ENCODE data around the gene SOX6. TPM values are rescaled to one million over a fixed set of nuclear protein-coding genes. Genes with fewer than 3 reads are reported as not detected.

SOX6 gene
- total and polyA plus RNA-seq, 2 experiments from 2014 or later = 0.03 to 0.66 TPM

GRCh38 chr11:16291729-16292128 lies 64.6 kb downstream of the SOX6 start:
- H3K4me2 ChIP-seq = no peak overlapping the region
- ATAC-seq = no peak
- no peaks in the 10 kb centered on the region for H3K9me3 Mint-ChIP-seq

GRCh38 chr11:16289541-16289940 lies 66.8 kb downstream of the SOX6 start:
- Mint-ChIP-seq H3K9me3 (no peaks in the 10 kb centered on the region), H3K27me3 (ENCODE audit: insufficient read depth, low read depth, poor library complexity) (no peaks in the 10 kb centered on the region), H3K4me1 (peaks cover 22% of the 10 kb centered on the region; the same call in 2 of the 3 replicates), H3K4me3 (no peak overlapping the region), H3K36me3 (ENCODE audit: low read depth) (no peaks in the 10 kb centered on the region), H3K27ac (no peak overlapping the region)
- Histone ChIP-seq H3K36me3 (ENCODE audit: insufficient read depth) (no peaks in the 10 kb centered on the region), H3F3A (replicated peaks; ENCODE audit: low read depth) (no peaks in the 10 kb centered on the region), H3K4me1 (ENCODE audit: insufficient read depth) (0 out of 2 replicates have a peak, but pooled peaks cover 5% of the 10 kb centered on the region), H3K4me3 (no peak overlapping the region), H3K9me2 (ENCODE audit: insufficient read depth) (no peaks in the 10 kb centered on the region), H3K79me2 (replicated peaks; ENCODE audit: insufficient read depth) (no peaks in the 10 kb centered on the region), H3K4me2 (no peak overlapping the region), H2AFZ (no peak overlapping the region), H4K20me1 (replicated peaks; ENCODE audit: insufficient read depth) (no peaks in the 10 kb centered on the region), H3K27ac (ENCODE audit: low read depth) (no peak overlapping the region), H3K27me3 (ENCODE audit: insufficient read depth) (no peaks in the 10 kb centered on the region)
- no peak for TF ChIP-seq REST (IDR thresholded peaks at IDR 0.05; ENCODE audit: unreplicated experiment)
- TF ChIP-seq NANOG (IDR thresholded peaks at IDR 0.05; ENCODE audit: borderline replicate concordance) = no peak
- no peak for TF ChIP-seq ETS1 (IDR thresholded peaks at IDR 0.05)
- TF ChIP-seq CTCF (conservative IDR thresholded peaks at IDR 0.05; ENCODE audit: low read depth in 2 of 2) = no peak
- no peak for TF ChIP-seq EZH2phosphoT487 (IDR thresholded peaks at IDR 0.05; ENCODE audit: unreplicated experiment)
- TF ChIP-seq ZNF331 (CRISPR knock-in tag; IDR thresholded peaks at IDR 0.05; ENCODE audit: low read depth) = no peak
- DNase-seq (ENCODE audit: low spot score) (no peak), ATAC-seq (no peak)

More at GRCh38 chr11:16291729-16292128, 64.6 kb downstream of the SOX6 start:
- H3K27ac Mint-ChIP-seq = no peak overlapping the region
- H3K27me3 Mint-ChIP-seq (ENCODE audit: insufficient read depth, low read depth, poor library complexity) = no peaks in the 10 kb centered on the region
- no peak for DNase-seq (ENCODE audit: low spot score)
- Histone ChIP-seq H3K27me3 (ENCODE audit: insufficient read depth) (no peaks in the 10 kb centered on the region), H3K27ac (ENCODE audit: low read depth) (no peak overlapping the region), H3K36me3 (ENCODE audit: insufficient read depth) (no peaks in the 10 kb centered on the region), H2AFZ (no peak overlapping the region), H3K79me2 (replicated peaks; ENCODE audit: insufficient read depth) (no peaks in the 10 kb centered on the region), H3F3A (replicated peaks; ENCODE audit: low read depth) (no peaks in the 10 kb centered on the region), H3K4me3 (no peak overlapping the region), H3K4me1 (ENCODE audit: insufficient read depth) (0 out of 2 replicates have a peak, but pooled peaks cover 5% of the 10 kb centered on the region), H4K20me1 (replicated peaks; ENCODE audit: insufficient read depth) (no peaks in the 10 kb centered on the region), H3K9me2 (ENCODE audit: insufficient read depth) (no peaks in the 10 kb centered on the region)
- H3K4me1 Mint-ChIP-seq = peaks cover 27% of the 10 kb centered on the region; the same call in 2 of the 3 replicates
- H3K36me3 Mint-ChIP-seq (ENCODE audit: low read depth) = no peaks in the 10 kb centered on the region
- TF ChIP-seq JUNB (IDR thresholded peaks at IDR 0.05; ENCODE audit: unreplicated experiment) = no peak
- no peak for TF ChIP-seq CREB1 (CRISPR knock-in tag; IDR thresholded peaks at IDR 0.05; ENCODE audit: low read depth)
- TF ChIP-seq ZNF114 (CRISPR knock-in tag; IDR thresholded peaks at IDR 0.05) = no peak
- H3K4me3 Mint-ChIP-seq = no peak overlapping the region

All from GM23338 (cell line).